Thyroid gland (tissue), 4 donors: ENCODE measurements around the gene ANO9. TPM values are rescaled to one million over a fixed set of nuclear protein-coding genes. Genes with fewer than 3 reads are reported as not detected.
"Not testable (repeated sequence)": the region's sequence is repeated elsewhere in the genome, so short reads cannot be mapped to it uniquely, and the experiment has no call there.

Experiments
- DNase-seq, 2 donors: peaks; one replicate each; pipeline ENCODE4 v3.0.0-alpha.2; 2019
- H3K27ac ChIP-seq, 3 donors: fragments of 200-600 bp; sonication (generic); 1 replicate in 2 of 3; 2 replicates in 1 of 3; pipeline ENCODE4 v1.5.1; 2016 to 2019; ENCODE audit warnings: mild to moderate bottlenecking in 1 of 3, moderate library complexity in 1 of 3
- H3K27me3 ChIP-seq: fragments of 200-600 bp; sonication (generic); one replicate; pipeline ENCODE4 v1.5.1; 2019
- H3K36me3 ChIP-seq, 2 donors: fragments of 200-600 bp; sonication (generic); one replicate each; pipeline ENCODE4 v1.5.1; 2016 to 2019
- H3K4me1 ChIP-seq, 2 donors: fragments of 200-600 bp; sonication (generic); one replicate each; pipeline ENCODE4 v1.5.1; 2017 to 2019
- H3K4me3 ChIP-seq, 3 donors: fragments of 200-600 bp; sonication (generic); replicated peaks in 1 of 3; 1 replicate in 2 of 3; 2 replicates in 1 of 3; pipeline ENCODE4 v1.5.1; 2016; ENCODE audit warnings: mild to moderate bottlenecking in 1 of 3
- H3K9me3 ChIP-seq: fragments of 200-600 bp; sonication (generic); one replicate; pipeline ENCODE4 v1.5.1; 2017
- CTCF ChIP-seq, 6 experiments: fragments of 200-600 bp in 3 of 6; fragments of 450-650 bp in 3 of 6; sonication (generic) in 3 of 6; IDR thresholded peaks; one replicate each; pipeline ENCODE4 v1.5.1; 2016 to 2019; ENCODE audit warnings: antibody characterized with exemption in 6 of 6, mild to moderate bottlenecking in 2 of 6, inconsistent platforms in 1 of 6, moderate library complexity in 1 of 6
- POLR2A ChIP-seq, 2 donors: fragments of 450-650 bp; IDR thresholded peaks; one replicate each; pipeline ENCODE4 v1.6.1; 2017; ENCODE audit warnings: antibody characterized with exemption in 2 of 2, mild to moderate bottlenecking in 2 of 2, moderate library complexity in 1 of 2
- WGBS, 2 donors: methylation state at CpG; one replicate each; pipeline ENCODE4 v1.1.5; 2017; 5-methylcytosine and 5-hydroxymethylcytosine counted together
- intact Hi-C: fragments of 100-400 bp; cut with DNase I; formaldehyde crosslinking; loops from one replicate; pipeline ENCODE4 v1.15.1; 2023
- total RNA-seq, 4 donors: library from RNA; depleted of rRNA; stranded (reverse); fragments of >200 nt; gene quantifications; one replicate each; pipeline ENCODE4 v1.2.3, GENCODE V29; 2016

ANO9 gene
- total RNA-seq, 4 donors from 2014 or later = 3.7 to 6.4 (median 4.7) TPM

DNA sequence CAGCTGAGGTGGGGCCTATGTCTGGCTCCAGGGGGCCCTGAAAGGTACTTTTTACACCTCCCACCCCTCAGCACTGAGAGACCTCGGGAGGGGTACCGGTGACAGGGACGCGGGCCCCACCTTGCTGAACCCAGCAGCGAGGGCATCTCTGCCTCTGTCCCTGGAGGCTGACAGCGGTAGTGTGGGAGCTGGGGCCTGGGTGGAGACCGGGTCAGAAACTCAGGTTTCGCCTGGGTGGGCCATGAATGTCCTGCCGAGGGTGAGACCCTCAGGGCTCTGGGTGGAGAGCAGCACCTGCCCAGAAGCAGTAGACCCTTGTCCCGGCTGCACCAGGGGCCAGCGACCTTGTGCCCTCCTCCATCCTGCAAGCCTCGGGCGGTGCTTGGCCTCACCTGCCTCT lies 30.5 kb upstream of the ANO9 start:
- H3K9me3 ChIP-seq = no peaks in the 10 kb centered on the region
- H3K4me3 ChIP-seq = no peak overlapping the region

GRCh38 chr11:471468-472145 lies 29.8 kb upstream of the ANO9 start:
- intact Hi-C loops = no loop called here
- H3K9me3 ChIP-seq = no peaks in the 10 kb centered on the region
- H3K36me3 ChIP-seq = no peaks in the 10 kb centered on the region
- TF ChIP-seq CTCF (IDR thresholded peaks at IDR 0.05) = no peak
- TF ChIP-seq POLR2A (IDR thresholded peaks at IDR 0.05) = no peak
- no peak overlapping the region for H3K27ac ChIP-seq
- H3K4me3 ChIP-seq = no peak overlapping the region
- 94 to 96% methylated on average over 51 to 54 of the region's 61 CpGs for WGBS, 2 donors
- peaks cover 11 to 16% of the 10 kb centered on the region in 2 donors for H3K4me1 ChIP-seq
- no peak for DNase-seq
- no peaks in the 10 kb centered on the region for H3K27me3 ChIP-seq

More for the DNA sequence above, 30.5 kb upstream of the ANO9 start:
- WGBS, 2 donors = 83 to 90% methylated on average over 8 to 12 of the region's 13 CpGs
- H3K27me3 ChIP-seq = no peaks in the 10 kb centered on the region
- no peak for DNase-seq
- H3K27ac ChIP-seq = no peak overlapping the region
- intact Hi-C loops = no loop called here
- peaks cover 11 to 16% of the 10 kb centered on the region in 2 donors for H3K4me1 ChIP-seq
- no peaks in the 10 kb centered on the region for H3K36me3 ChIP-seq
- TF ChIP-seq POLR2A (IDR thresholded peaks at IDR 0.05) (no peak), CTCF (IDR thresholded peaks at IDR 0.05) (no peak)

DNA sequence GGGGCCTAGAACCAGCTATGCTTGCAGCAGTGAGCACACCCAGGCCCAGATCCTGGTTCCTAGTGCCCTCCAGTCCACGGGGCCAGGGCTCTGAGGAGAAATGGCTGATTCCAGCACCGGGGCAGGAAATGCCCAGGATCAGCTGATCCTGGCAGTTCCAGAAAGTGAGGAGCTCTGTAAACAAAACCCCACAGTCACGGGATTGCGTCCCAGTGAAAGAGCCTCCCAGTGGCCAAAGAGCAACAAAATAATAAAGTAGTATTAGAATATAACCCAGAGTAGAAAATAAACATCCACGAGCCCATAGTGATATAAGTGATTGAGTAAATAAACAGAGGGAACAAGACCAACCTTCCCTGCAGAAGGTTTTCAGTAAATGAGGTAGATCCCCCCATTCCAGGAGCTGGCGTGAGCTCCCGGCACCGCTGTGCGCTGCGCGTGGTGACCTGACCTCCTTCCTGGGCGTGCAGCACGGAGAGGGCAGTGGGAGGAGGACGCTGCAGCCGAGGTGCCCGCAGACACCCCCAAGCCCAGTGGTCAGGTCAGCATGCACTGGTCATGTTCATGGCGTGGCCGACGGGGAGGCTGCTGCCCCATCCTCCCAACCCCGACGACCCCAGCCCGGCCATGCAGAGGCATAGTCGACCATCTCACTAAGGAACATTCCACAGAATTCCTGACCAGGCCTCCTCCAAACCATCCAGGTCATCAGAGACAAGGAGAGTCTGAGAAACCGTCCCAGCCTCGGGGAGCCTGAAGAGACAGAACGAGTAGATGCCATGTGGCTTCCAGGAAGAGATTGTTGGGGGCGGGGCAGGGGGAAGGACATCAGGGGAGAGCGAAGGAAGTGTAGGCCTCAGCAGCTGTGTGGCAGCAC lies 28.1 kb upstream of the ANO9 start:
- H3K4me3 ChIP-seq = no peak overlapping the region
- H3K4me1 ChIP-seq = peaks cover 11 to 16% of the 10 kb centered on the region in 2 donors
- H3K36me3 ChIP-seq = no peaks in the 10 kb centered on the region
- intact Hi-C loops = no loop called here
- no peaks in the 10 kb centered on the region for H3K27me3 ChIP-seq
- no peaks in the 10 kb centered on the region for H3K9me3 ChIP-seq
- peak; percentile 75 to 78 for DNase-seq
- WGBS, 2 donors = 64 to 69% methylated on average over 21 to 28 of the region's 28 CpGs
- peak in 1 of 2 donors; percentile 39 for TF ChIP-seq POLR2A (IDR thresholded peaks at IDR 0.05)
- peak in 3 of 6 experiments; percentile 18 to 43 (median 36) for TF ChIP-seq CTCF (IDR thresholded peaks at IDR 0.05)
- H3K27ac ChIP-seq = peak overlapping the region; percentile 44 to 79 (median 66)

DNA sequence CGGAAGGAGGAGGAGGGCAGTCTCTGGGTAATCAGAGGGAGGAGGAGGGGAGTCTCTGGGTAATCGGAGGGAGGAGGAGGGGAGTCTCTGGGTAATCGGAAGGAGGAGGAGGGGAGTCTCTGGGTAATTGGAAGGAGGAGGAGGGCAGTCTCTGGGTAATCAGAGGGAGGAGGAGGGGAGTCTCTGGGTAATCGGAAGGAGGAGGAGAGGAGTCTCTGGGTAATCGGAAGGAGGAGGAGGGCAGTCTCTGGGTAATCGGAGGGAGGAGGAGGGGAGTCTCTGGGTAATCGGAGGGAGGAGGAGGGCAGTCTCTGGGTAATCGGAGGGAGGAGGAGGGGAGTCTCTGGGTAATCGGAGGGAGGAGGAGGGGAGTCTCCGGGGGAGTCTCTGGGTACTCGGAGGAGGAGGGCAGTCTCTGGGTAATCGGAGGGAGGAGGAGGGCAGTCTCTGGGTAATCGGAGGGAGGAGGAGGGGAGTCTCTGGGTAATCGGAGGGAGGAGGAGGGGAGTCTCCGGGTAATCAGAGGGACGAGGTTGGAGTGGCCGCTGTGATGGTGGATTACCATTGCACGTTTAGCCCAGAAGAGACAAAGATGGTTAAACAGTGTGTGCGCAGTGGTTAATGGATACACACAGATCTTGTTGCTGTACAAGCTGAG lies 27.3 kb upstream of the ANO9 start:
- H3K27me3 ChIP-seq, intact Hi-C loops, H3K9me3 ChIP-seq, DNase-seq, H3K4me3 ChIP-seq, H3K36me3 ChIP-seq: not testable (repeated sequence)
- Histone ChIP-seq H3K27ac (peak overlapping the region; percentile 44 to 79 (median 66)), H3K4me1 (peaks cover 11 to 16% of the 10 kb centered on the region in 2 donors)
- WGBS, 2 donors = 35 to 51% methylated on average over 15 of the region's 19 CpGs

- Histone ChIP-seq H3K36me3 (no peaks in the 10 kb centered on the region), H3K27me3 (no peaks in the 10 kb centered on the region), H3K27ac (peak overlapping the region in 1 of 3 donors; percentile 79), H3K9me3 (no peaks in the 10 kb centered on the region), H3K4me1 (peaks cover 11 to 16% of the 10 kb centered on the region in 2 donors), H3K4me3 (no peak overlapping the region)
- WGBS, 2 donors = 83 to 86% methylated on average over 6 of the region's 6 CpGs
- no peak for TF ChIP-seq POLR2A (IDR thresholded peaks at IDR 0.05)
- intact Hi-C loops = no loop called here
- DNase-seq = no peak
Measured at GRCh38 chr11:468493-468892, 26.7 kb upstream of the ANO9 start.
